Measurements from ENCODE around the gene FBXO28. TPM values are rescaled to one million over a fixed set of nuclear protein-coding genes. Genes with fewer than 3 reads are reported as not detected.
"Not testable (repeated sequence)": the region's sequence is repeated elsewhere in the genome, so short reads cannot be mapped to it uniquely, and the experiment has no call there.

Gene FBXO28, protein sequence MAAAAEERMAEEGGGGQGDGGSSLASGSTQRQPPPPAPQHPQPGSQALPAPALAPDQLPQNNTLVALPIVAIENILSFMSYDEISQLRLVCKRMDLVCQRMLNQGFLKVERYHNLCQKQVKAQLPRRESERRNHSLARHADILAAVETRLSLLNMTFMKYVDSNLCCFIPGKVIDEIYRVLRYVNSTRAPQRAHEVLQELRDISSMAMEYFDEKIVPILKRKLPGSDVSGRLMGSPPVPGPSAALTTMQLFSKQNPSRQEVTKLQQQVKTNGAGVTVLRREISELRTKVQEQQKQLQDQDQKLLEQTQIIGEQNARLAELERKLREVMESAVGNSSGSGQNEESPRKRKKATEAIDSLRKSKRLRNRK
- polyA plus RNA-seq (ENCODE audit: insufficient read length in 3 of 3): 10 to 100 TPM; 33.9 to 37.4 (median 36.3) TPM

DNA sequence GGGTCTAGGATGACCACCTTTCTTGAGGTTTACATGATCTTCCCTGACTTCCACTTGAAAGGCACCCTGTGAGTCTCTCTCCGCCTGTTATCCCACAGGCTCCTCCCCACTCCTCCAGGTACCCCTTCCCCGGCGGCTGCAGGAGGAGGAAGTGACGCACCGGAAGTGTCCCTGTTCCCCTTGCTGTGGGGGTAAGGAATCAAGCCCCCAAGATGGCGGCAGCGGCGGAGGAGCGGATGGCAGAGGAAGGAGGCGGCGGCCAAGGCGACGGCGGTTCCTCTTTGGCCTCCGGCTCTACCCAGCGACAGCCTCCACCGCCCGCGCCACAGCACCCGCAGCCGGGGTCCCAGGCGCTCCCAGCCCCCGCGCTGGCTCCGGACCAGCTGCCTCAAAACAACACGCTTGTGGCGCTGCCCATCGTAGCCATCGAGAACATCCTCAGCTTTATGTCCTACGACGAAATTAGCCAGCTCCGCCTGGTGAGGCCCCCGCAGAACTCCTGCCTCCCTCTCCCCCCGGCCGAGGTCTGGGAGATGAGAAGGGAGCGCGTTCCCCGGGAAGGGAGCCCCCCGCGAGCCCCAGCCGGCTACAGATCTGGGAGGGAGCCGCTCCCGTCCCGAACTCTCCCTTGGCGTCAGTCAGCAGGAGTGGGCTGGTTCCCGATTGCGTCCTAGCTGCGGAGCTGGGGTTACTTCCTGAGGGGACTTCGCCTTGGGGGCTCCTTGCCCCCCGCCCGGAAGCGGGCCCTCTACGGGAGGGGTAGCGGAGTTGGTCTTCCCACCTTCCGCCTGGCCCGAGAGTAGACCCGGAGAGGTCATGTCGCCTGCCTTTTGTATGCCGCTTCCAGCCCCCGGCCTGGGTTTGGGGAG is at the start of gene FBXO28:
Gene FBXO28 (plus strand): TSS at position 194 of the 869 bp plus-strand sequence. CDS start 19 bp downstream, at position 213.
- DNase-seq (ENCODE audit: low read depth in 3 of 3, low spot score in 2 of 3): peak; percentile 89 to 95 (median 91)

DNA sequence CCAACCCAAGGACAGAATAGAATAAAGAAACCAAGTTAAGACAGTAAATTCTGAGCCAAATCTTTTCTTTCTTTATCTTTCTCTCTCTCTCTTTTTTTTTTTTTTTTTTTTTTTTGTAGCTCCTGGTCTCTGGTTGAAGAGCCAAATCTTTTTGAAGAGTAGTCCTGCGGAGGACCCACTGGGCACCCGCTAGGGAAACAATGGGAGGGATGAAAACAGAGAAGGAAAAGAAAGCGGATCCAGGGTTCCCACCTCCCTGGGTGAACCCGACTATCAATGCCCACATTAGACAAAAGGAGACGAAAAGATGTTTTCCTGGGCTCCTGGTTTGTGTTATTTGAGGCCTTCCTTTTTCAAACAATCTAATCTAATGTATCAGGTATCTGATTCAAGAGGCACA is 49.8 kb upstream of the FBXO28 start:
- no peak for DNase-seq (ENCODE audit: low read depth in 3 of 3, low spot score in 2 of 3)

DNA sequence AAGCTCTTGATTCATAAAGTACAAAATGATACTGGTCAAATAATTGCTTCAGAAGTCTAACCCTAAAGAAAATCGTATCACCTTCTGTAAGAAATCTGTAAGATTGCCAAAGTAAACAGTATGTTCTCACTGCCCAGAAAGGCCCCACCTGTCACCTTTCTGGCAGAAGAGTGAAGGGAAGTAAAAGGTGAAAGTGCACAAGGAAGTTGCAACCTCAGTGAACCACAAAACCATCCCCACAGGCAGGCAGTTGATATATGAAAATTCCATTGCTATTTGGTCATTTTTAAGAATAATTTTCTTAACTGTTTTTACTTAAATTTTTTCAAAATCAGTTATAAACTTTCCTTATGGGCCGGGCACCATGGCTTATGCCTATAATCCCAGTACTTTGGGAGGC is 48.5 kb upstream of the FBXO28 start:
- no peak for DNase-seq (ENCODE audit: low read depth in 3 of 3, low spot score in 2 of 3)

DNA sequence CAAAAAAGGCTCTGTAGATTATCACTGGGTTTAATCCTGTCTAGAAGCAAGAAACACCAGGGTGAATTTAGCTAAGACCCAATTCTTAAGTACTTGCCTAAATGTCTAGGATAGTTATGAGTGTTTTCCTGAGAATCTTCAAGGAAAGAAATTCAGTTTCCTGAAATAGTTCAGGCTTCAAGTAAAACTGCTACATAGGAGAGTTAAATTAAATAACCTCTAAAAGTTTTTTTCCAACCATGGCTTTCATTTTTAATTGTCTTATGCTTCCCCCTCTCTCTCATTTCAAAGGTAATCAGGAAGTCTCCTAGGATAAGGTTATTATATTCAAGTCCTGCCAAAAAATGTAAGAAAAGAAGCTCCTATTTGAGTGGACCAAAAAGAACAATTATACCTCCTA is 46.7 kb upstream of the FBXO28 start:
- no peak for DNase-seq (ENCODE audit: low read depth in 3 of 3, low spot score in 2 of 3)

DNA sequence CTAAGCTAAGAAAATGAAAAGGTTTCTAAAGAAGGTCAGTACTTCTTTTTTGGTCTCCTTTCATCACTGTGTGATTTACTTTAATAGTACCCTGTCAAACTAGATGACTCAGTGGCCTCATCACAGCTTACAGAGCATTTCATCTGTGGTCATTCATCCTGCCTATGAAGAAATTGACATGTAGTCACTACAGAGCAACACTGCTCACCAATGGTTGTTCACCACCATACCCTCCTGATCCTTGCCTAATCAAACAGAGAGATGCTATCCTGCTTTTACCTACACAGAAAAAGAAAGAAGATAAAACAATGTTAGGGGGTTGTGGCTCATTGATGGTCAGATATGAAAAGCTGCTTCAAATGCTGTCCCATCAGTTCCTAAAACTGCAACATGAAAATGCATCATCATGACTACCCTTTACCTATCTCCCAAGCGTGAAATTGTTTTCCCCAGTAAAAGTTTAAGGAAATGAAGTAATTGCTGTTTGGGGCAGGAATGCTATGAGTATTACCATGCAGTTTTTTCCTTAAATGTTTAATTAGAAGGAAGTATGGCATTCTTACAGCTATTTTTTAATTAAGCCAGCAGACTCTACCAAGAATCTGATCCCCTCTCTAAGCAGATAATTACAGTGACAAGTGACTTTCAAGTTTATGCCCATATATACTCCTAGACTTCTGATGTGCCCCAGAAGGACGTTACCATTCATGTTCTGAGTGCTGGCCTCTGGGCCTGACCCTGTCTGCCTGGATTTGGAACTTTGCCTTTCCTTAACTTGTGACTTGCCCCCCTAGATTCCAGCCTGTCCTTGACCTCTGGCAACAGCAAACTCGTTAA is 46.1 kb upstream of the FBXO28 start:
- no peak for DNase-seq (ENCODE audit: low read depth in 3 of 3, low spot score in 2 of 3)

DNA sequence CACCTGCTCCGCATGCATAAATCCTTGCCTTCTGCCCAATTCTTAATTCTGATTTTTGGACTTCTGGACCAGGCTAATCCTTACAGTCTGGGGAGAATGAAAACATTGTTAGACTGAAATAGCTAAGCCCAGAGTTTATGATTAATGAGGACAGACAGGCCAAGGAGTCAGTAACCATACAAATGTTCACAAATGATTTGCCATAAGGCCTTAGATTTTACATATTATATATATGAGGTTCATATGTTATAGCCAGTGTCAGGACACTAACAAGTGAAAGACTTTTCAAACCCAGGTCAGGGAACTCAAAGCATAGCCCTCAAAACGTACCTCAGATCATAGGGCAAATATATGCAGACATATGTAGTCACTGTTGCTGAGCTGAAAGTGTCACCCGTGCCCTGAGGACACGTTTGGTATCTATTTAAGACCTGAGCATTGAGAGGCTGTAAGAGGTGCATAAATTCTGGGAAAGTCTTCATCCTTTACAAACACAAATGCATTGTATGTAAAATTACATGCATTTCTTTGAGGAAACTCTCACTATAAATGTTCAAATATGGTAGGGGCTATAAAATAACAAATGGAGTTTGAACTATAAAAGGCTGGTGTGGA is 45.3 kb upstream of the FBXO28 start:
- DNase-seq (ENCODE audit: low read depth in 3 of 3, low spot score in 2 of 3): no peak

DNA sequence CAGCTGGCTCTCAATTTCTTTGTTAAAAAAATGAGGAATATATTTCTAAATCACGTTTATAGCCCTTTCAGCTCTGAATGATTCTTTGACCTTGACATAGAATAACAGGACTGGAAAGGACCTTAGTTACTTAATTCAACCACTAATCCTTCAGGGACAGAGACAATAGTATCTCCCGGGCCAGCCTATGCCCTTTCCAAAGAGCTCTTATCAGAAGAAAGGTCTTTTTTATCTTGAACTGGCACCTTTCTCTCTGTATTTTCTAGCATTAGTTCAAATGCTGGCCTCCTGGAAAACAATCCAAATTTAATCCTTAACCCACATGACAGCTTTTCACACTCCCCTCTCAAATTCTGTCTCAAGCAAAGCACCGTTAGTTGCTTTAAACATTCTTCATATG is 44.8 kb upstream of the FBXO28 start:
- DNase-seq (ENCODE audit: low read depth in 3 of 3, low spot score in 2 of 3): no peak

DNA sequence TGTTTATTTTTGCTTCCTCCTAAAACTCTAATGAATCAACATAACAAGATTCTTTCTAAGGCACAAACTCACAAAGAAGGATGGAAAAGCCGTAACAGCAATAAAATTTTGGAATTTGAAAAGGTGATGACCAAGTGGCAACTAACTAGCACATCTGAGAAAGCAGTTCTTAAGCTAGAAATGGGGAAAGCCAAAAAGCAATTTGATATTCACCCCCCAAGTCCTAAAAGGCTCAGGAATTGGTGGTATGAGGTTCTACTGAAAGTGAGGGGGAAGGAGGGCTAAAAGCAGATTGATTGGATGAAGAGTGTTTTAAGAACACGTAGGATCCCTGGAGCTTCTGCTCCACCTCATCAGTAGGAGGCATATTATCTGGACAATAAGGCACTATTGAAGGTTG is 43.4 kb upstream of the FBXO28 start:
- DNase-seq (ENCODE audit: low read depth in 3 of 3, low spot score in 2 of 3): no peak

DNA sequence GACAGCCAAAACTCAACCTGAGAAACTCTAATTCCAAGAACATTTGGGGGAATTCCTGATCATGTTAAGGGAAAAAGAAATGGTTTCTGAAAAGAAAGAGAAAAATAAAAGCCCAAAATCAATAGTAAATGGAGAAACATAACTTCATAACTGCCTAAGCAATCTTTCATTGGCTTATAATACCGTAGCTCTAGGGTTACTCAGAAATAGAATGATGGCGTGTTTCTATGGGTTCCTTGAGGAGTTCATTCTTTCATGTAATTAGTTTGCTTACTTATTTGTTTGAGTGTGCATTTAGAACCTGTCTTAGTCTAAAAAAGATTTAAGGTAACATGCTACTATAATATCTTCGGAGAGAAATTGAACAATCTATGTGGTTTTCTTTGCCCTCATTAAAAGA is 37.5 kb upstream of the FBXO28 start:
- DNase-seq (ENCODE audit: low read depth in 3 of 3, low spot score in 2 of 3): no peak

DNA sequence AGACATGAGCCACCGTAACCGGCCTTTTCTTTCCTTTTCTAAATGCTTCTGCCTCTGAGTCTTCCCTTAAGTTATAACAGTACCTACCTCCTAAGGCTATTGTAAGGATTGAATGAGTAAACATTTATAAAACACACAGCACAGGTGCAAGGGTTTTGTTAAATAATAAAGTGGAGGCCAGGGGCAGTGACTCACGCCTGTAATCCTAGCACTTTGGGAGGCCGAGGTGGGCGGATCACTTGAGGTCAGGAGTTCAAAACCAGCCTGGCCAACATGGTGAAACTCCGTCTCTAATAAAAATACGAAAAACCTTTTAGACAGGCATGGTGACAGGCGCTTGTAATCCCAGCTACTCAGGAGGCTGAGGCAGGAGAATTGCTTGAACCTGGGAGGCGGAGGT is 34.3 kb upstream of the FBXO28 start:
- not testable (repeated sequence) for DNase-seq (ENCODE audit: low read depth in 3 of 3, low spot score in 2 of 3)

DNA sequence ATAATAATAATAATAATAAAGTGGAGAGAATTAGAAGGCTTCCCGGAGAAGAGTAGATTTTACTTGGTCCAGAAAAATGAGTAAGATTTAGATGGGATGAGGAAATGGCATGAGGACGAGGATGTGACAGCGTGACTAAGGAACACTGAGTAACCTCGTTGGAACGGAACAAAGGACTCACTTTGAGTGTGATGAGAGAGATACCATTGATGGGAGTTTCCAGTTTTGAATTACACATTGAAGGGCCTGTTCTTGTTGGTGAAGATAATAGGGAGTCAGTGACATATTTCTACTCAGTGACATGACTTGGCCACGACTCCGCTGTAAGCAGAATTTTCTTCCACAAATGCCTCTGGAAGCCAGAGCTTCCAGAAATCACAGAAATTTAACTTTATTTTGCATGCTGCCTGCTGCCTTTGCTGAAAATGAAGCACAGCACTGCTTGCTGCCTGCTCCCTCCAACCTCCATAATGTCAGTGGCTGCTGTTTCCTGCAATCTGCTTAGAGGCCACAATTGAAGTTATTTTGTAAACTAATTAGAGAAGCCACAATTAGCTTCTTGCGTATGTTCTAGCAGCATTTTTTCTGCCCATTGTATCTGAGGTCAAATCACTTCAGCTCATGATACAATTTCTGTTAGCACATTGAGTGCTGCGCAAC is 33.7 kb upstream of the FBXO28 start:
- DNase-seq (ENCODE audit: low read depth in 3 of 3, low spot score in 2 of 3): no peak

DNA sequence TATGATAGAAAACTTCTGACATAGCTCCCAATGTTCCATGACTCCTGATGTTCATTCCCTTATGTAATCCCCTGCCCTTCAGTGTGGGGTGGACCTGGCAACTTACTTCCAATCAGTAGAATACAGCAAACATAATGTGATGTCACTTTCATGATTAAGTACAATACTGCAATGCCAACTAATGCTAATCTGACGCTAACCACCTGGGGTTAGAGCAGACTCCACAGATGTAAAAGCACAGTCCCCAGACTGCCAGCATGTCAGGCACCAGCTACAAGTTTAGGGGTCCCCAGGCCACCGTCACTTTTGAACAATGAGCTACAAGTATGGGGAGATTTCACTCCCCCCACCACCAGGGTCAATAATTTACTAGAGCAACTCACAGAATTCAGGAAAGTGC is 32.3 kb upstream of the FBXO28 start:
- no peak for DNase-seq (ENCODE audit: low read depth in 3 of 3, low spot score in 2 of 3)

DNA sequence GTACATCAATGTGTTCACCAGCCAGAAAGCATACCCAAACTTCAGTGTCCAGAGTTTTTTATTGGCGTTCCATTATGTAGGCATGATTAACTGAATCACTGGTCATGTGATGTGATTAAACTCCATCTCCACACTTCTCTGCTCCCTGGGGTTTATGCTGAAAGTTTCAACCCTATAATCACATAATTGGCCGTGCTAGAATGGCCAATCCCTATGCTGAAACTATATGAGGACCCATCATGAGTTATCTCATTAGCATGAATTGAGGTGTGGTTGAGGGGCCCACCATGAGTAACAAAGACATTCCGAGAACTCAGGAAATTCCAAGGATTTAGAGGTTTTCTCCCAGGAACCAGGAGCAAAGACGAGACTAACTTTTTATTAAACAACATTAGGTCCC is 31.8 kb upstream of the FBXO28 start:
- no peak for DNase-seq (ENCODE audit: low read depth in 3 of 3, low spot score in 2 of 3)

DNA sequence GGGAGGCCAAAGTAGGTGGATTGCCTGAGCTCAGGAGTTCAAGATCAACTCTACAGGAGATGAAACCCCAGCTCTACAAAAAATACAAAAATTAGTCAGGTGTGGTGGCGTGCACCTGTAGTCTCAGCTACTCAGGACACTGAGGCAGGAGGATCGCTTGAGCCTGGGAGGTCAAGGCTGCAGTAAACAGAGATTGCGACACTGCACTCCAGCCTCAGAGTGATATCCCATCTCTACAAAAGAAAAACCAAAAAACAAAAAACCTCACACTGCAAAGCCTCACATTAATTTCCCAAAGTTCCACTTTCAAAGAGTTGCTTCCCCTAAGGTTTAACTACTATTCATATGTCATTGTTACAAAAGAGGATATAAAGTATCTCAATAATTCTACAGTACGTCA is 29.0 kb upstream of the FBXO28 start:
- no peak for DNase-seq (ENCODE audit: low read depth in 3 of 3, low spot score in 2 of 3)

DNA sequence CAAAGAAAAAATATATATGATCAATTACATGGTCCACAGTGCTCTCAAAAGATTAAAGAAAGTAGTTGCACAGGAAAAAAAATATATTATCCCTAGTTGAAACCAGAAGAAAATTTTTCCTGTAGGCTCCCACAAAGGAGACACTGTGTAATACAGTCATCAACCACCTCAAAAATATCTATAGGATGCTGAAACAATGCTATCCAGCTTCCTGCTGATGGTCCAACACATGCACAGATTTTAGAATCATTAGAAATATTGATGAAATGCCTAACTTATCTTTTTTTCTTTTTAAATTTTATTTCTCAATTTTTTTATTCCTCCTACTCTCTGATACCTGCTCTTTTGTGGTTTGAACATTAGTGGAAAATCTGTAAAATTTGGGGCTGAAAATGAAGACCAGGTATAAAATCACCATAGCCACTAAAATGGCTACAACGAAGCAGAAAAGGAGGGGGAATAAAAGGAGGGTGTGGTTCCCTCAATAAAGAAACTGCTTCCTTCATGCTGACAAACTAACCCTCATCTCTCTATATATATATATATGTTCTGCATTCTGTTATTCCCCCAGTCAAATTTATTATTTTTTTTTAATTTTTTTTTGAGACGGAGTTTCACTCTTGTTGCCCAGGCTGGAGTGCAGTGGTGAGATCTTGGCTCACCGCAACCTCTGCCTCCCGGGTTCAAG is 28.3 kb upstream of the FBXO28 start:
- no peak for DNase-seq (ENCODE audit: low read depth in 3 of 3, low spot score in 2 of 3)

DNA sequence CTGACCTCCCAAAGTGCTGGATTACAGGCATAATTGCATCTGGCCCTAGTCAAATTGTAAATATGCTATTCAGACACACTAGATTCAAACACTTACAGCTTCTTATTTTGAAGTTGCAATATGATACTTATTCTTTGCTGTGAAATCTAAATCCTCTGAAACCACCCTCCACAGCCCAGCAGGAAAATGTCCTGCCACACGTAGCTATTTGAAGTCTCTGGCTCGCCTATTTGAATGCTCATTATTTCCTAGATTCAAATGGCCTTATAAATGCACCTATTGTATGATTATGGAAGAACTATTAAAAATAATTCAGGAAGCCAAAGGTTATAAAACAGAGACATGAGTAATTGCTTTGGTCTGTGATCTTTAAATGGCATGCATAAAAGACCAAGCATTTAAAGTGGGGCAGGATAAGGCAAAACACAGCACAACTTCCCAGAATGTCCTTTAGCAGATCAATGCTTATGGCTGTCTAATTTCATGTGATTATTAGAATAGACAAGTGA is 26.6 kb upstream of the FBXO28 start:
- no peak for DNase-seq (ENCODE audit: low read depth in 3 of 3, low spot score in 2 of 3)

DNA sequence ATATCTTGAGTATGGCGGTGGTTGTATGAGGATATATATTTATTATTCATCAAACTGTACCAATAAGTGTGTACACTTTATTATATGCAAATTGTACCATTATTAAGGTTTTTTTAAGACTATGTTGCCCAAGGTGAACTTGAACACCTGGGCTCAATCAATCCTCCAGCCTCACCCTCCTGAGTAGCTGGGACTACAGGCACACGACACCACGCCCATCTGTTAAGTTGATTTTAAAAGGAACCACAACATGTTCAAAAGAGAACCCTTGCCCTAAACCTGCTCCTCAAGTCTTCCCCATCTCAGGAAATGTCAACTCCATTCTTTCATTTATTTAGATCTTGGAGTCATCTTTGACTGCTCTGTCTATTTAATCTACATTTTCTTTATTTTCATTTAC is 24.3 kb upstream of the FBXO28 start:
- no peak for DNase-seq (ENCODE audit: low read depth in 3 of 3, low spot score in 2 of 3)

DNA sequence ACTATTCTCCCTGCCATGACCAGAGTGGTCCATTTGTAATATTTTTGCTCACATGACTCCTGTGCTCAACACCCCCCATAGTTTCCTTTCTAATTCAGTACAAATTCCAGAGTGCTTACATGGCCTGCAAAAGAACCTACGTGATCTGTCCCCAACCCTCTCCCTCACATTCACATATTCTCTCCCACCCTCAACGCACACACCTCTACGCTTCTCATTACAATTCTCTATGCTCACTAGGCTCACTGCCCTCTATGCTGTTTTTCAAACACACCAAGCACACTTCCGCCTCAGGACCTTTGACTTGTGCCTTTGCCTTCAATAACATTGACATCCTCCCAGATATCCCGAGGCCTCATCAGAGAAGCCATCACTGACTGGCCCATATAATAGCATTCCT is 23.8 kb upstream of the FBXO28 start:
- DNase-seq (ENCODE audit: low read depth in 3 of 3, low spot score in 2 of 3): no peak

DNA sequence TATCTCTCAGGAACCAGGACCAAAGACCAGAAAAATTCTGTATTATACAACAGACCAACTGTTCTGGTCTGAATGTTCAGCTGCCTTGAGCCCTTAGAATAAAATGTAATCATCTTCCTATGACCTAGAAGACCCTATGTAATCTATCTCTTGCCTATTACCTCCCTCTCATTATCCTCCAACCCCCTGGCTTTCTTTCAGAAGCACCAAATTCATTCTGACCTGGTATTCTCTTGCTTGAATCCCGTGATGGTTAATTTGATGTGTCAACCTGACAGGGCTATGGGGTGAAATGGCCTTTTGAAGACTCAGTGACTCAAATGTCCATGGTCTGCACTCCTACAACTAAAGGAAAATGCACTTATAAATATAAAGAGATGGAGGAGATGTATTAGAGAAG is 21.8 kb upstream of the FBXO28 start:
- no peak for DNase-seq (ENCODE audit: low read depth in 3 of 3, low spot score in 2 of 3)

Measured in right renal cortex interstitium (tissue), 3 donors.